ENCODE results near the gene TOP1. TPM values are rescaled to one million over a fixed set of nuclear protein-coding genes. Genes with fewer than 3 reads are reported as not detected.

Gene TOP1
- polyA plus RNA-seq, 4 donors: 109 to 129 (median 119) TPM

- DNase-seq (ENCODE audit: low read depth in 4 of 4, low spot score in 3 of 4): no peak
Observed at GRCh38 chr20:41054070-41054846, 25.6 kb downstream of the TOP1 start.

- no peak for DNase-seq (ENCODE audit: low read depth in 4 of 4, low spot score in 3 of 4)
Observed at GRCh38 chr20:41054847-41055230, 26.2 kb downstream of the TOP1 start.

- DNase-seq (ENCODE audit: low read depth in 4 of 4, low spot score in 3 of 4): no peak
Observed at GRCh38 chr20:41055679-41056078, 27.1 kb downstream of the TOP1 start.

DNA sequence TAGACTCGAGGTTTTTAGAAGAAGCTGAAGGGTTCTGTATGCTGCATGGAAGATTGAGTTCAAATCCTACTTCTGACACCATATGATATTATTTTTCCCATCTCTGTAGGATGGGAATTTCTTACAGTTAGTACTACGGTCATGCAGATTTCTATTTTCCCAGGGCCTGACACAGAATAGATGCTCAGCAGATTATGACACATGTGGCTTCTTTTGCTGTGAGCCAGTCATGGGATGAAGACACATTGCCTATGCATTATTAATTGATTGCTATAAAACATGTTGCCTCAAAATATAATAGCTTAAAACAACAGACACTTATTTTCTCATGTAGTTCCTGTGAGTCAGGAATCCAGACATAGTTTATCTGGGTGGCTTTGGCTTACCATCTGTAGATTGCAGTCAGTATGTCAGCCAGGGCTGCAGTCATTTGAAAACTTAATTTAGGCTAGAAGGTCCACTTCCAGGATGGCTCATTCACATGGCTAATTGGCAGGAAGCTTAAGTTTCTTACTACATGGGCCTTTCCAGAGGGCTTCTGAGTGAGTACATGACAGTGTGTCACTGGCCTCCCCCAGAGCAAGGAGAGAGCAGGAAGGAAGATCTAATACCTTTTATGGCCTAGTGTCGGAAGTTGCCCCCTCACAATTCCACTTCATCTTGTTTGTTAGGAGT is 29.5 kb downstream of the TOP1 start:
- DNase-seq (ENCODE audit: low read depth in 4 of 4, low spot score in 3 of 4): no peak

- no peak for DNase-seq (ENCODE audit: low read depth in 4 of 4, low spot score in 3 of 4)
Observed at GRCh38 chr20:41058674-41059635, 30.3 kb downstream of the TOP1 start.

DNA sequence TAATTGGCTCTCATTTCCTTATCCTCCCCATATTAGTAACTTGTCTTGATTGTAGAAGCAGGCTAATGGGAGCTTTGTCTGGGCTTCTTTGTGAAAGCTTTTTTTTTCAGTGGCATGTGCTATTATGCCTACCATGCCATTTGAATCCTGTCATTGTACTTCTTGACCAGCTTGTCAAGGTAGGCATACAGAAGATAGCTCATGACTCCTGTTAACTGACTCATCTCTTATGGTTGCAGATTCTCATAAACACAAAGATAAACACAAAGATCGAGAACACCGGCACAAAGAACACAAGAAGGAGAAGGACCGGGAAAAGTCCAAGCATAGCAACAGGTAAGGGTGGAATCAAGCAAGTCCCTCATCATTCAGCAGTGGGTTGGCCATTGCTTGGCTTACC is 32.5 kb downstream of the TOP1 start:
- no peak for DNase-seq (ENCODE audit: low read depth in 4 of 4, low spot score in 3 of 4)

DNA sequence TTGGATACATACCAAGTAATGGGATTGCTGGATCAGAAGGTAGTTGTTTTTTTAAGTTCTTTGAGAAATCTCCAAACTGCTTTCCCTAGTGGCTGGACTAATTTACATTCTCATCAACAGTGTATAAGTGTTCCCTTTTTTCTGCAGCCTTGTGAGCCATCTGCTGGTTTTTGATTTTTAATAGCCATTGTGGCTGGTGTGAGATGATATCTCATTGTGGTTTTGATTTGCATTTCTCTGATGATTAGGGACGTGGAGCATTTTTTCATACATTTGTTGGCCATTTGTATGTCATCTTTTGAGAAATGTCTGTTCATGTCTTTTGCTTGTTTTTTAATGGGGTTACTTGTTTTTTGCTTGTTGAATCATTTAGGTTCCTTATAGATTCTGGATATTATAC is 34.8 kb downstream of the TOP1 start:
- no peak for DNase-seq (ENCODE audit: low read depth in 4 of 4, low spot score in 3 of 4)

DNA sequence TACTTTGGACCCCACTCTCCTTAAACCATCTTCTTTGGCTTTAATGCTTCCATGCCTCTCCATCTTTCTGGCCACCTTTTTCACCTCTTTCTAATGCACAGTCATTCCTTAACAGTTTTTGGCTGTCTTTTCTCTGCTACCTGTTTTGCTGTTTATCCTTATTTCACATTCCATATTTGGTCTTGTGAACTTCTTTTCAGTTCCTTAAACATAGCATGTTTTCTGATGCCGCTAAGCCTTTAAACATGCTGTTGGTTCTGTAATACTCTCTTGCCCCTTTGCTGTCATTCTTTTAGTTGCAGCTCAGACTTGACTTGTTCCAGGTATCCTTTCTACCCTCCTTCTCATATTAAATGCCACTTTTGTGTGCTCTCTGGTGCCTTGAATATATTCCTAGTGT is 35.8 kb downstream of the TOP1 start:
- DNase-seq (ENCODE audit: low read depth in 4 of 4, low spot score in 3 of 4): no peak

GRCh38 chr20:41065716-41066115 is 37.1 kb downstream of the TOP1 start:
- DNase-seq (ENCODE audit: low read depth in 4 of 4, low spot score in 3 of 4): no peak

- no peak for DNase-seq (ENCODE audit: low read depth in 4 of 4, low spot score in 3 of 4)
Observed at GRCh38 chr20:41068806-41069205, 40.2 kb downstream of the TOP1 start.

DNA sequence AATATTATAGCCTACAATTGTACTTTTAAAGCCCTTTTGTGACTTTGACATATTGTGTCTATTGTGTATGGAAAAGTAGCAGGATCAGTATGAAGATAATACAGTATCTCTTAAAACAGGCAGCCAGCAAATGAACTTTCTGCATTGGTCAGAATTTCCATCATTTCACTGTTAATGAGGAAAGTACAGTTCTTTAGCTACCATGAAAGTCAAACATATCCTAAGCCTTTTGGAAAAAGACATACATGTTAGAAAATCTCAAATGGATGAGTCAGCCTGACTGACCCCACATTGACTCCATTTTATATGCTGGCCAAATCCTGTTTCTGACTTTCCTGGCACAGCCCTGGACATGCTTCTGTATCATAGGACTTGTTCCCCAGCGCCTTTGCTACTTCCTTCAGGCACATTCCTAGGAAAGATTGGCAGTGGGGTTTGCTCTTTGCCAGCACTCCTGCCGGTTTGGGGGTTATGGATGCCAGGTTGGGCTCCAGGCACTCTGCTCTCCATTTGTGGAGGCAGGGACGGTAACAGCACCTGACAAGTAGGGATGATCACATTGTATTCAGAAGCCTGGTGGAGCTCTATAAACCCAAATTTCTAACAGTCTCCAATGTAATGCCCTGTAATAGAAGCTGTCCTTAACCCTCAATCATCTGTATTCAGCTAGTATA is 43.7 kb downstream of the TOP1 start:
- no peak for DNase-seq (ENCODE audit: low read depth in 4 of 4, low spot score in 3 of 4)

GRCh38 chr20:41072915-41073314 is 44.3 kb downstream of the TOP1 start:
- no peak for DNase-seq (ENCODE audit: low read depth in 4 of 4, low spot score in 3 of 4)

- no peak for DNase-seq (ENCODE audit: low read depth in 4 of 4, low spot score in 3 of 4)
Observed at GRCh38 chr20:41074441-41074840, 45.8 kb downstream of the TOP1 start.

- DNase-seq (ENCODE audit: low read depth in 4 of 4, low spot score in 3 of 4): no peak
Observed at GRCh38 chr20:41076776-41077175, 48.2 kb downstream of the TOP1 start.

DNA sequence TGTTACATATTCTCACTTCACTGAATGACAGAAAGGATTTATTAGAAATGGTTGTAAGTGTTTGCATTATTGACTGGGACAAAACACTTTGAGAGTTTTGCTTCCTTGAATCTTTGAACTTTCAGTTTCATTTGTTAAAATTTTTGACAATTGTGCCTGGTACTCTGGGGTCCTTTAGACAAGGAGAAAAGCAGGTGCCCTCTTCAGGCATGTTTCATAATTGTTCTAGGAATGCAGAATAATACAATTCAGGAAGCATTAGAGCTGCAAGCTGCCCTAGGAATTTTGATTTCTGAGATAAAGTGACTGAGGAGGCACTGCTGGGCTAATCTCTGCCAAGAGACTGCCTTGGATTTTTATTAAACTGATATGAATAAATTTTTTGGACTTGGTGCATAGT is 49.7 kb downstream of the TOP1 start:
- peak in 1 of 4 donors; percentile 31 for DNase-seq (ENCODE audit: low read depth in 4 of 4, low spot score in 3 of 4)

GRCh38 chr20:41079066-41079465 is 50.4 kb downstream of the TOP1 start:
- no peak for DNase-seq (ENCODE audit: low read depth in 4 of 4, low spot score in 3 of 4)

DNA sequence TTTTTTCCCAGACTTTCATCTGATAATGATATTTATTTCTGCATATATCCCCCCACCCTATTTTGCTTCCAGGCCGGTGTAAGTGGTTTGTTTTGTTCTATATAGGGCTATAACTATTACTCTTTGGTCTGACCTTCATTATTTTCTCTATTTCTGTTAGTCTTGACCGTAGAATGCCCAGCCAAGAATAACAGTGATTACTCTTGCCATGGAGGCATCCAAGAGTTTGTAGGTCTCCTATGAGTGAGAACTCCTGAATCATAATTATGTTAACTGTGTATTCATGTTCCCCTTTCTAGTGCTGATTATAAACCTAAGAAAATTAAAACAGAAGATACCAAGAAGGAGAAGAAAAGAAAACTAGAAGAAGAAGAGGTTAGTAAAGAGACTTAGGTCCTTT is 52.2 kb downstream of the TOP1 start:
- no peak for DNase-seq (ENCODE audit: low read depth in 4 of 4, low spot score in 3 of 4)

- DNase-seq (ENCODE audit: low read depth in 4 of 4, low spot score in 3 of 4): no peak
Observed at GRCh38 chr20:41081276-41081814, 52.7 kb downstream of the TOP1 start.

DNA sequence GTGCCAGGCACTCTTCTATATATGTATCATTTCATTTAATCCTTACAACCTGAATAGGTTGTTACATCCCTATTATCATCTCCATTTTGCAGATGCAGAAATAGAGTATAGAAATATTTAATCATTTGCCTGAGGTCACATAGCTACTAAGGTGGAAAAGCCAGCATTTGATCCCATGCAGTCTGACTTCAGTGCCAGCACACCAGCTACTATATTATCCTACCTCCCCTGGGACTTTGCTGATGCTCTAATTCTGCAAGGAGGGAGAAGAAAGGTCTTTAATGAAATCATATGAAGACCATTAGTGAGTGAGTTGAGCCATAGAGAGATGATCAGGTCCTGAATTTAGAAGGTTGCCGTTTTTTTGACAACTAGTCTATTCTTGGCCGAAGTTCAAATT is 53.7 kb downstream of the TOP1 start:
- no peak for DNase-seq (ENCODE audit: low read depth in 4 of 4, low spot score in 3 of 4)

- DNase-seq (ENCODE audit: low read depth in 4 of 4, low spot score in 3 of 4): no peak
Observed at GRCh38 chr20:41085606-41086005, 57.0 kb downstream of the TOP1 start.

Data from right renal pelvis (tissue), 4 donors.